Occipital lobe (tissue), 2 donors: Measurements from ENCODE around the gene TIMM50. TPM values are rescaled to one million over a fixed set of nuclear protein-coding genes. Genes with fewer than 3 reads are reported as not detected.
A peak's percentile ranks its signal among the peaks of the same experiment; 100 is the strongest.

Source experiments
- DNase-seq: peaks from one replicate; lab custom pipeline; 2025; lab: John Stamatoyannopoulos, UW
- total RNA-seq: library from RNA; depleted of rRNA; stranded (reverse); fragments of >200 nt; gene quantifications from one replicate; pipeline ENCODE4 v1.2.3, GENCODE V29; 2014

The TIMM50 gene
- total RNA-seq, 1 donor from 2014 or later = 39.6 TPM

- DNase-seq = no peak
Observed at GRCh38 chr19:39499932-39500331, 19.3 kb downstream of the TIMM50 start.

GRCh38 chr19:39500543-39500942 lies 19.9 kb downstream of the TIMM50 start:
- DNase-seq = no peak

GRCh38 chr19:39501340-39501739 lies 20.7 kb downstream of the TIMM50 start:
- DNase-seq = no peak

GRCh38 chr19:39502640-39503417 lies 22.2 kb downstream of the TIMM50 start:
- DNase-seq = no peak

GRCh38 chr19:39506598-39506943 lies 25.9 kb downstream of the TIMM50 start:
- DNase-seq = no peak

- DNase-seq = peak; percentile 30
Observed at GRCh38 chr19:39506944-39507714, 26.5 kb downstream of the TIMM50 start.

GRCh38 chr19:39507715-39508364 lies 27.2 kb downstream of the TIMM50 start:
- no peak for DNase-seq

GRCh38 chr19:39508629-39509028 lies 28.0 kb downstream of the TIMM50 start:
- no peak for DNase-seq

- no peak for DNase-seq
Observed at GRCh38 chr19:39509233-39509632, 28.6 kb downstream of the TIMM50 start.

- DNase-seq = no peak
Observed at GRCh38 chr19:39512988-39513387, 32.4 kb downstream of the TIMM50 start.

GRCh38 chr19:39514840-39515550 lies 34.4 kb downstream of the TIMM50 start, which contains the start of gene SELENOV:
TSS of gene SELENOV (plus strand) at chr19:39515139. CDS start at chr19:39515213, 74 bp downstream.
- no peak for DNase-seq

- no peak for DNase-seq
Observed at GRCh38 chr19:39515551-39516191, 35.0 kb downstream of the TIMM50 start.

- no peak for DNase-seq
Observed at GRCh38 chr19:39516270-39516669, 35.6 kb downstream of the TIMM50 start.

- no peak for DNase-seq
Observed at GRCh38 chr19:39517432-39517831, 36.8 kb downstream of the TIMM50 start.

GRCh38 chr19:39518458-39518857 lies 37.8 kb downstream of the TIMM50 start:
- DNase-seq = no peak

- no peak for DNase-seq
Observed at GRCh38 chr19:39518975-39519374, 38.3 kb downstream of the TIMM50 start.

GRCh38 chr19:39520541-39521484 lies 40.2 kb downstream of the TIMM50 start:
- DNase-seq = no peak

- DNase-seq = no peak
Observed at GRCh38 chr19:39524495-39524894, 43.9 kb downstream of the TIMM50 start.

- no peak for DNase-seq
Observed at GRCh38 chr19:39525205-39525604, 44.6 kb downstream of the TIMM50 start.

- DNase-seq = no peak
Observed at GRCh38 chr19:39531834-39532232, 51.2 kb downstream of the TIMM50 start.
